GM21717 (cell line): ENCODE measurements around the gene DUX4.
"Not testable (repeated sequence)": the region's sequence is repeated elsewhere in the genome, so short reads cannot be mapped to it uniquely, and the experiment has no call there.

Experiments
- ATAC-seq: cut with Tn5 transposase; IDR thresholded peaks from one replicate; pipeline ENCODE4 v1.9.1; 2021; ENCODE audit warnings: mild to moderate bottlenecking, moderate library complexity; ENCODE audit not compliant: unreplicated experiment

The DUX4 gene

GRCh38 chr4:190173428-190173827 lies at the start of gene DUX4:
Gene DUX4 (plus strand): TSS chr4:190173774. CDS start chr4:190173774, 0 bp downstream.
- not testable (repeated sequence) for ATAC-seq

- ATAC-seq, result not testable (repeated sequence)
These were observed 1.9 kb downstream of the DUX4 start for GRCh38 chr4:190175436-190175835.

- not testable (repeated sequence) for ATAC-seq
These were observed 4.4 kb downstream of the DUX4 start for GRCh38 chr4:190177727-190178605.

DNA sequence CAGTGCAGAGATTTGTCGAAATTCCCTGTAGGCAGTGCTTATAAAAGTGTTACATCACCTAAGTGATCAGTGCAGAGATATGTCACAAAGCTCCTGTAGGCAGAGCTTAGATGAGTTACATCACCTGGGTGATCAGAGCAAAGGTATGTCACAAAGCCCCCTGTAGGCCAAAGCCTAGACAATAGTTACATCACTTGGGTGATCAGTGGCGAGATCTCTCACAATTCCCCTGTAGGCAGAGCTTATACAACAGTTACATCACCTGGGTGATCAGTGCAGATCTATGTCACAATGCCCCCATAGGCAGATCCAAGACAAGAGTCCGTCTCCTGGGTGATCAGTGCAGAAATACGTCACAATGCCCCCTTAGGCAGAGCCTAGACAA lies 5.0 kb downstream of the DUX4 start:
- ATAC-seq, result peak; percentile 9

GRCh38 chr4:190179030-190179739 lies 5.6 kb downstream of the DUX4 start:
- ATAC-seq, result peak; percentile 69

- ATAC-seq, result not testable (repeated sequence)
These were observed 6.1 kb downstream of the DUX4 start for GRCh38 chr4:190179740-190180094.

GRCh38 chr4:190180947-190181346 lies 7.4 kb downstream of the DUX4 start:
- ATAC-seq, result not testable (repeated sequence)

DNA sequence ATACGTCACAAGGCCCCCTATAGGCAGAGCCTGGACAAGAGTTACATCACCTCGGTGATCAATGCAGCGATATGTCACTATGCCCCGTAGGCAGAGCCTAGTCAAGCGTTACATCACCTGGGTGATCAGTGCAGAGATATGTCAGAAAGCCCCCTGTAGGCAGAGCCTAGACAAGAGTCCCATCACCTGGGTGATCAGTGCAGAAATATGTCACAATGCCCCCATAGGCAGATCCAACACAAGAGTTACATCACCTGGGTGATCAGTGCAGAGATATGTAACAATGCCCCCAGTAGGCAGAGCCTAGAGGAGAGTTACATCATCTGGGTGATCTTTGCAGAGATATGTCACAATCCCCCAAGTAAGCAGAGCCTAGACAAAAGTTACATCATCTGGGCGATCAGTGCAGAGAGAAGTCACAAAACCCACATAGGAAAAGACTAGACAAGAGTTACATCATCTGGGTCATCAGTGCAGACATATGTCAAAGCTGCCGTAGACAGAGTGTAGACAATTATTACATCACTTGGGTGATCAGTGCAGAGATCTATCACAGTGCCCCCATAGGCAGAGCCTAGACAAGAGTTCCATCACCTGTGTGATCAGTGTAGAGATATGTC lies 8.0 kb downstream of the DUX4 start:
- ATAC-seq, result not testable (repeated sequence)

DNA sequence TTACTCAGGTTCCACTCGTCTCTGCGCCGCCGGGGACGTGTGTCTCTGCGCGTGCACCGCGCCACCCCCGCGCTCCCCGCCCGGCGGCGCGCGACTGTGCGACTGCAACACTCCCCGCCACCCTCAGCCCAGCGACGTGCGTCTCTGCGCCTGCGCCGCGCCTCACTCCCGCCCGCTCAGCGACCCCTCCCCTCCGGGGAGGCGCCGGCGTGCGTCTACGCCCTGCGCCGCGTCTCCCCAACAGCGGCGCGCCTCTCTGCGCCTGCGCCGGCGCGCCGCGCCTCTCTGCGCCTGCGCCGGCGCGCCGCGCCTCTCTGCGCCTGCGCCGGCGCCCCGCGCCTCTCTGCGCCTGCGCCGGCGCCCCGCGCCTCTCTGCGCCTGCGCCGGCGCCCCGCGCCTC lies 29.9 kb downstream of the DUX4 start:
- ATAC-seq, result not testable (repeated sequence)
